Lung (tissue), 12 donors: ENCODE results near the gene ACTL8. TPM values are rescaled to one million over a fixed set of nuclear protein-coding genes. Genes with fewer than 3 reads are reported as not detected.

Experiments
- ATAC-seq: fragments of 200-7000 bp; cut with Tn5 transposase; one replicate; pipeline ENCODE4 v1.9.1; 2020; ENCODE audit warnings: moderate number of reproducible peaks; ENCODE audit not compliant: insufficient read depth, low FRiP score
- DNase-seq, 3 donors: peaks; one replicate each; pipeline ENCODE4 v3.0.0-alpha.2; 2013 to 2017
- H3K27ac ChIP-seq, 2 donors: one replicate each; pipeline ENCODE4 v1.5.1; 2013; ENCODE audit warnings: mild to moderate bottlenecking in 2 of 2, moderate library complexity in 2 of 2, control low read depth in 1 of 2, inconsistent platforms in 1 of 2, low read depth in 1 of 2, low read length in 1 of 2
- H3K27me3 ChIP-seq, 3 donors: one replicate each; pipeline ENCODE4 v1.5.1; 2013; ENCODE audit warnings: low read length in 2 of 3; ENCODE audit not compliant: control insufficient read depth in 3 of 3, insufficient read depth in 3 of 3
- H3K36me3 ChIP-seq, 4 donors: one replicate each; pipeline ENCODE4 v1.5.1; 2013; ENCODE audit warnings: low read length in 4 of 4, mild to moderate bottlenecking in 1 of 4, moderate library complexity in 1 of 4; ENCODE audit not compliant: control insufficient read depth in 4 of 4, insufficient read depth in 4 of 4
- H3K4me1 ChIP-seq, 5 donors: one replicate each; pipeline ENCODE4 v1.5.1; 2013; ENCODE audit warnings: low read length in 5 of 5, mild to moderate bottlenecking in 2 of 5, moderate library complexity in 1 of 5; ENCODE audit not compliant: control insufficient read depth in 5 of 5, insufficient read depth in 5 of 5
- H3K4me3 ChIP-seq: one replicate; pipeline ENCODE4 v1.5.1; 2013; ENCODE audit warnings: mild to moderate bottlenecking, control low read depth, moderate library complexity
- H3K9ac ChIP-seq, 2 donors: one replicate each; pipeline ENCODE4 v1.5.1; 2013; ENCODE audit warnings: low read length in 2 of 2, control low read depth in 1 of 2; ENCODE audit not compliant: insufficient read depth in 1 of 2
- H3K9me3 ChIP-seq, 4 donors: one replicate each; pipeline ENCODE4 v1.5.1; 2013; ENCODE audit warnings: low read length in 3 of 4, mild to moderate bottlenecking in 1 of 4, moderate library complexity in 1 of 4; ENCODE audit not compliant: control insufficient read depth in 4 of 4, insufficient read depth in 3 of 4
- CTCF ChIP-seq: IDR thresholded peaks from 2 replicates; pipeline ENCODE4 v1.5.1; 2012; ENCODE audit warnings: mild to moderate bottlenecking; ENCODE audit errors: control extremely low read depth, extremely low read depth
- WGBS, 2 donors: extraction: QIAGEN DNeasy Blood & Tissue Kit; methylation state at CpG; one replicate each; pipeline ENCODE4 v1.1.7; 2013; 5-methylcytosine and 5-hydroxymethylcytosine counted together
- polyA plus RNA-seq, 2 donors: library from polyadenylated mRNA; stranded (reverse); fragments of 200-250 nt; gene quantifications; one replicate each; pipeline ENCODE4 v1.2.1, GENCODE V29; 2013
- total RNA-seq, 2 donors: library from RNA; depleted of rRNA in 1 of 2; stranded (reverse); fragments of >200 nt in 1 of 2; gene quantifications; one replicate each; pipeline ENCODE4 v1.2.1, GENCODE V29; 2014 to 2021
- donor health status: control.
- donor health status: control.
- donor health status: Bipolar disorder and iron deficiency.
- donor health status: healthy.
- donor health status: DM: yes; HTN: yes; CAD: no.

The ACTL8 gene
- total and polyA plus RNA-seq, 4 donors, result not detected

DNA sequence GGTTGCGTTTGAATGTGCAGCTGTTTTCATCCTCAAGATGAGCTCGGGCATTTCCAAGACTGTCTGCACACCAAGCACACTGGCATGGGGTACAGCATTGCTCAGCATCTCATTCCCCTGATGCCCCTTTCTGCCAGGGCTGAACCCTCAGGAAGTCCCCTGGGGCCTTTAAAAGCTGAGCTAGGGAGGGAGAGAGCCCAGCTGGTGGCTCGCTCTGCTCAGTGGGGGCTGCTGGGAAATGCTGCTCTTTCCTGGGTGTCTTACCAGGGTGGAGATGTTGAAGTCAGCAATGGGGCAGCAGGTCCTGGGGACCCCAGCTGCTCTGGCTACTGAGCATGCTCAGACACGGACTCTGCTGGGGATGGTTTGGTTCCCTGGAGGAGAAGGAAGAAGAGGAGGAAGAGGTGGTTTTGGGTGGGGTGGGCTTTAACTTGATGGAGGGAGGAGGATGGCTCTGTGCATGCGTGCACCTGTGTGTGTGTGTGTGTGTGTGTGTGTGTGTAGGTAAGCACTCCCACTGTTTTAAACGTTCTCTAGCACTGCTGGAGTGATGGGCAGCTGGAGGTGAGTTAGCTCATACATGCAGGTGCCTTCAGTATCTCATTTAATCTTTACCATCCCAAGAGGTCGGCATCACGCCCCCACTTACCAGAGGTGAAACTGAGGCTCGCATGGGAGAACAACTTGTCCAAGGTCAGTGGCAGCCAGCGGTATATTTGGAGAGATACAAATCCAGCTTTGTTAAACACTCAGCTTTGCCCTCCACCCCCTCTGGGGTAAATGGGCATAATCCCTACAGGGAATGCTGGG lies 40.9 kb downstream of the ACTL8 start:
- DNase-seq, result no peak
- TF ChIP-seq CTCF, result no peak
- Histone ChIP-seq H3K27ac (no peak overlapping the region), H3K36me3 (no peaks in the 10 kb centered on the region), H3K4me1 (no peaks in the 10 kb centered on the region), H3K27me3 (peaks cover 0 to 7% (median 2%) of the 10 kb centered on the region in 3 donors), H3K9me3 (peaks cover 0 to 3% (median 0%) of the 10 kb centered on the region in 4 donors), H3K9ac (no peak overlapping the region), H3K4me3 (no peak overlapping the region)
- ATAC-seq, result no peak
- 70 to 72% methylated on average over 10 of the region's 10 CpGs for WGBS, 2 donors

GRCh38 chr1:17797478-17797877 lies 42.3 kb downstream of the ACTL8 start:
- H3K4me3 ChIP-seq, result no peak overlapping the region
- TF ChIP-seq CTCF, result no peak
- H3K9ac ChIP-seq, result no peak overlapping the region
- H3K36me3 ChIP-seq, result no peaks in the 10 kb centered on the region
- ATAC-seq, result no peak
- no peaks in the 10 kb centered on the region for H3K4me1 ChIP-seq
- no peak overlapping the region for H3K27ac ChIP-seq
- no peak for DNase-seq
- H3K27me3 ChIP-seq, result peaks cover 0 to 12% (median 2%) of the 10 kb centered on the region in 3 donors
- peaks cover 0 to 3% (median 0%) of the 10 kb centered on the region in 4 donors for H3K9me3 ChIP-seq
- 68 to 75% methylated on average over 8 of the region's 8 CpGs for WGBS, 2 donors

DNA sequence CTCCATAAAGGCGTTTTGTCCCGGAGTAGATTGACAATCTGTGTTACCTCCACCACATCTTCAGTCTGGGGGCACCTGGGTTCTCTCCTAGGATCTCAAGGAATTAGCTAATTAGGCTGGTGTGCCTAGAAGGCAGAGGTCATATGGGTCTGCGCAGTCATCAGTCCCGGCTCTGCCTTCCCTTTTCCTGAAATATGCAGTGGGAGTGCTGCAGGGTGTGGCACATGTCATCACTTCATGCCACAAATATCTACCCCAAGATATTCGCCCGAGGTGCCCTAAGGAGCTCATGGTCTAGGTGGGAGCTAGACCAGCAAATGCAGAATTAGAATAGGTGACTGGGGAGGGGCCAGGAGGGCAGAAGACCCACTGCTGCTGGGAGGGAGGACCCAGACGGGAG lies 42.9 kb downstream of the ACTL8 start:
- WGBS, 2 donors, result 70 to 87% methylated on average over 7 of the region's 7 CpGs
- H3K9ac ChIP-seq, result no peak overlapping the region
- H3K27ac ChIP-seq, result no peak overlapping the region
- H3K4me3 ChIP-seq, result no peak overlapping the region
- H3K27me3 ChIP-seq, result peaks cover 0 to 10% (median 2%) of the 10 kb centered on the region in 3 donors
- DNase-seq (no peak), ATAC-seq (no peak)
- H3K4me1 ChIP-seq, result no peaks in the 10 kb centered on the region
- TF ChIP-seq CTCF, result no peak
- H3K9me3 ChIP-seq, result no peaks in the 10 kb centered on the region
- no peaks in the 10 kb centered on the region for H3K36me3 ChIP-seq
